Endothelial cell of umbilical vein (primary cell): ENCODE measurements around the gene SERPINA9. TPM values are rescaled to one million over a fixed set of nuclear protein-coding genes. Genes with fewer than 3 reads are reported as not detected.

Experiments used
- polyA plus RNA-seq, 4 experiments: library from polyadenylated mRNA; depleted of rRNA in 3 of 4; stranded (reverse) in 3 of 4; unstranded in 1 of 4; fragments of >200 nt; gene quantifications; 2 replicates each; pipeline versions ENCODE4 v1.2.1 to v1.2.3, GENCODE V29; 2011 to 2012; ENCODE audit warnings: missing spikeins in 1 of 4
- total RNA-seq: library from RNA; stranded (reverse); gene quantifications from 2 replicates; pipeline ENCODE4 v1.2.3, GENCODE V29; 2021

SERPINA9 gene
- total and polyA plus RNA-seq, 2 donors (not counting 3 experiments of a cell fraction or from before 2014, with no cell fraction given), result not detected

Other genes with a start within 250 kb of the SERPINA9 start
- not detected in 2 replicates for gene SERPINA10, start 182.9 kb downstream of the SERPINA9 start, total RNA-seq
- gene SERPINA10, start 182.9 kb downstream of the SERPINA9 start, polyA plus RNA-seq, result not detected in 2 replicates
- not detected in 2 replicates for gene SERPINA6, start 152.9 kb downstream of the SERPINA9 start, total RNA-seq
- not detected in 2 replicates for gene SERPINA6, start 152.9 kb downstream of the SERPINA9 start, polyA plus RNA-seq
- gene SERPINA2, start 109.5 kb downstream of the SERPINA9 start, total RNA-seq, result not detected in 2 replicates
- gene SERPINA2, start 109.5 kb downstream of the SERPINA9 start, polyA plus RNA-seq, result not detected in 2 replicates
- gene SERPINA1, start 87.6 kb downstream of the SERPINA9 start, total RNA-seq, result not detected in 2 replicates
- not detected in 2 replicates for gene SERPINA1, start 87.6 kb downstream of the SERPINA9 start, polyA plus RNA-seq
- gene SERPINA11, start 23.4 kb downstream of the SERPINA9 start, total RNA-seq, result not detected in 2 replicates
- gene SERPINA11, start 23.4 kb downstream of the SERPINA9 start, polyA plus RNA-seq, result not detected in 2 replicates
- not detected in 2 replicates for gene SERPINA12, start 33.3 kb upstream of the SERPINA9 start, total RNA-seq
- not detected in 2 replicates for gene SERPINA12, start 33.3 kb upstream of the SERPINA9 start, polyA plus RNA-seq
- not detected in 2 replicates for gene SERPINA4, start 85.2 kb upstream of the SERPINA9 start, total RNA-seq
- not detected in 2 replicates for gene SERPINA4, start 85.2 kb upstream of the SERPINA9 start, polyA plus RNA-seq
- gene SERPINA5, start 105.2 kb upstream of the SERPINA9 start, total RNA-seq, result not detected in 2 replicates
- 0.08 and 0.12 TPM in 2 replicates for gene SERPINA5, start 105.2 kb upstream of the SERPINA9 start, polyA plus RNA-seq
- gene SERPINA3, start 136.2 kb upstream of the SERPINA9 start, total RNA-seq, result not detected in 2 replicates
- not detected in 2 replicates for gene SERPINA3, start 136.2 kb upstream of the SERPINA9 start, polyA plus RNA-seq